Measurements from ENCODE around the gene IFNGR1. TPM values are rescaled to one million over a fixed set of nuclear protein-coding genes. Genes with fewer than 3 reads are reported as not detected.

Gene IFNGR1
- total RNA-seq, 1 experiment from 2014 or later = 19.5 TPM

- H3K4me2 ChIP-seq = peak overlapping the region; percentile 46
- BruUV-seq (replicated peaks) = no TSS peak
- H4K20me1 ChIP-seq (ENCODE audit: insufficient read depth) = no peaks in the 10 kb centered on the region
- H3K4me3 ChIP-seq = peak overlapping the region; percentile 2; the same call in 1 of the 2 replicates
- H3K79me2 ChIP-seq (ENCODE audit: low read depth) = no peaks in the 10 kb centered on the region
- H3K27ac ChIP-seq = peak overlapping the region; percentile 92
- intact Hi-C loops (cut with micrococcal nuclease; ENCODE audit: unreplicated experiment) = no loop called here
- 0 out of 2 replicates have a peak overlapping the region, but pooled peaks have one; percentile 7 for H2AFZ ChIP-seq
- H3K9me2 ChIP-seq (ENCODE audit: insufficient read depth) = no peaks in the 10 kb centered on the region
- peaks cover 61% of the 10 kb centered on the region for H3K4me1 ChIP-seq (replicated peaks; ENCODE audit: insufficient read depth)
- ChIA-PET CTCF (no interaction called here), POLR2A (ENCODE audit: unreplicated experiment) (interaction anchor here (0.5 kb wide), 1 partner anchor 11 kb away, joined by 32 read pairs; no protein-coding TSS in a partner anchor)
- no peaks in the 10 kb centered on the region for H3K27me3 ChIP-seq (ENCODE audit: insufficient read depth, low read depth)
- no peaks in the 10 kb centered on the region for H3K36me3 ChIP-seq (ENCODE audit: low read depth)
- peaks cover 47% of the 10 kb centered on the region for H3F3A ChIP-seq (ENCODE audit: insufficient read depth, low read depth)
- no peak for TF ChIP-seq EZH2 (IDR thresholded peaks at IDR 0.05; ENCODE audit: low read depth)
- TF ChIP-seq, protein P1, sequence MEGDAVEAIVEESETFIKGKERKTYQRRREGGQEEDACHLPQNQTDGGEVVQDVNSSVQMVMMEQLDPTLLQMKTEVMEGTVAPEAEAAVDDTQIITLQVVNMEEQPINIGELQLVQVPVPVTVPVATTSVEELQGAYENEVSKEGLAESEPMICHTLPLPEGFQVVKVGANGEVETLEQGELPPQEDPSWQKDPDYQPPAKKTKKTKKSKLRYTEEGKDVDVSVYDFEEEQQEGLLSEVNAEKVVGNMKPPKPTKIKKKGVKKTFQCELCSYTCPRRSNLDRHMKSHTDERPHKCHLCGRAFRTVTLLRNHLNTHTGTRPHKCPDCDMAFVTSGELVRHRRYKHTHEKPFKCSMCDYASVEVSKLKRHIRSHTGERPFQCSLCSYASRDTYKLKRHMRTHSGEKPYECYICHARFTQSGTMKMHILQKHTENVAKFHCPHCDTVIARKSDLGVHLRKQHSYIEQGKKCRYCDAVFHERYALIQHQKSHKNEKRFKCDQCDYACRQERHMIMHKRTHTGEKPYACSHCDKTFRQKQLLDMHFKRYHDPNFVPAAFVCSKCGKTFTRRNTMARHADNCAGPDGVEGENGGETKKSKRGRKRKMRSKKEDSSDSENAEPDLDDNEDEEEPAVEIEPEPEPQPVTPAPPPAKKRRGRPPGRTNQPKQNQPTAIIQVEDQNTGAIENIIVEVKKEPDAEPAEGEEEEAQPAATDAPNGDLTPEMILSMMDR (conservative IDR thresholded peaks at IDR 0.05) = no peak
- H3K9me3 ChIP-seq (ENCODE audit: insufficient read depth, low read depth) = peaks cover 22% of the 10 kb centered on the region; the same call in 1 of the 2 replicates
- DNase-seq = peak; percentile 27 to 99
Observed at GRCh38 chr6:137233911-137234863, 15.0 kb upstream of the IFNGR1 start.

DNA sequence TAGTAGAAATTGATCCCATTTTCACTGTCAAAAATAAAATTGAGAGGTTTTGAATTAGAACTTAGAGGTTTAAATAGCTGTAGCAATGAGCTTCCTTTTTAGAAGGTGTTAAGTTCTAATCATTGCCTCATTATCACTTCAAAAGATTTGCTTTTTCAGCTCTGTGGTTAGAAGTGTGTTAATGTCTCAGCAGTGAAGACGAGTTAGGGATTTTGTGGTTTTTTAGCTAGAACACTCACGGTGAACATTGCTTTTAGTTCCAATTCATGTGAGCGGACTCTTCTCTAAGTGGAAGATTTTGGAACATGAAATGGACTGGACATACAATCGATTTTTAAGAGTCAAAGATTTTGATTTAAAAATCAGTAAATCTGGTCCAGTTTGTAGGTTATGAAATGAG is 12.7 kb upstream of the IFNGR1 start:
- Histone ChIP-seq H3K9me3 (ENCODE audit: insufficient read depth, low read depth) (peaks cover 12% of the 10 kb centered on the region; the same call in 1 of the 2 replicates), H3K79me2 (ENCODE audit: low read depth) (no peaks in the 10 kb centered on the region), H3K27ac (no peak overlapping the region), H3K36me3 (ENCODE audit: low read depth) (no peaks in the 10 kb centered on the region), H4K20me1 (ENCODE audit: insufficient read depth) (no peaks in the 10 kb centered on the region), H3K4me3 (no peak overlapping the region), H3K4me2 (no peak overlapping the region), H3F3A (ENCODE audit: insufficient read depth, low read depth) (peaks cover 27% of the 10 kb centered on the region), H2AFZ (no peak overlapping the region), H3K9me2 (ENCODE audit: insufficient read depth) (no peaks in the 10 kb centered on the region), H3K4me1 (replicated peaks; ENCODE audit: insufficient read depth) (peaks cover 39% of the 10 kb centered on the region), H3K27me3 (ENCODE audit: insufficient read depth, low read depth) (no peaks in the 10 kb centered on the region)
- no peak for TF ChIP-seq EZH2 (IDR thresholded peaks at IDR 0.05; ENCODE audit: low read depth)
- TF ChIP-seq, protein P1 (conservative IDR thresholded peaks at IDR 0.05) = no peak
- ChIA-PET POLR2A (ENCODE audit: unreplicated experiment) (no interaction called here), CTCF (interaction anchor here (0.6 kb wide), 1 partner anchor 566 kb away, joined by 19 read pairs; no protein-coding TSS in a partner anchor)
- intact Hi-C loops (cut with micrococcal nuclease; ENCODE audit: unreplicated experiment) = no loop called here
- BruUV-seq (replicated peaks) = no TSS peak
- DNase-seq = no peak

DNA sequence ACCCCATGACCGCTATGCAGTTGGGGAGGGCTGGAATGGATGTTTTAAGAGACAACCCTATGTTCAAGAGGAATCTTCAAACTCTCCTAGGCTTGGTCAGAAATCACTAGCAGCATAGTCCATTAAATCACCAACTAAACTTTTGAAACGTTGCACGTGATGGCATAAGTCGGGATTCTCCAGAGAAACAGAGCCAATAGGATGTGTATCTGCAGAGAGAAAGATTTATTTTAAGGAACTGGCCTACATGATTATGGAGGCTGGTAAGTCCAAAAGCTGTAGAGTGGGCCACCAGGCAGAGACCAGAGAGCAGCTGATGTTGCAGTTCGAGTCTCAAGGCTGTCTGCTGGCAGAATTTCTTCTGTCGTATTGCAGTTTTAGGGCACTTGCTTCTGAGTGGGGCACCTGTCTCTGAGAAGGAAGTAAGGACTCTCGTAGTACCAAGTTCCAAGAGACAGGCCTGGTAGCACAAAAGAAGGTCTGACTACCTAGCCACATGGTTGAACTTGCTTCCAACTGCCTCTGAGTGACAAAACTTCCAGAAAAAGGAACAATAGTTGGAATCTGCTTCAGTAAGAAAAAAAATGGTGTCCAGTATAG is 11.9 kb upstream of the IFNGR1 start:
- DNase-seq = no peak
- Histone ChIP-seq H3F3A (ENCODE audit: insufficient read depth, low read depth) (peaks cover 21% of the 10 kb centered on the region), H3K9me2 (ENCODE audit: insufficient read depth) (no peaks in the 10 kb centered on the region), H3K4me1 (replicated peaks; ENCODE audit: insufficient read depth) (peaks cover 31% of the 10 kb centered on the region), H3K4me2 (no peak overlapping the region), H3K36me3 (ENCODE audit: low read depth) (no peaks in the 10 kb centered on the region), H3K27me3 (ENCODE audit: insufficient read depth, low read depth) (no peaks in the 10 kb centered on the region), H3K9me3 (ENCODE audit: insufficient read depth, low read depth) (peaks cover 9% of the 10 kb centered on the region; the same call in 1 of the 2 replicates), H2AFZ (no peak overlapping the region), H3K27ac (no peak overlapping the region), H3K79me2 (ENCODE audit: low read depth) (no peaks in the 10 kb centered on the region), H3K4me3 (no peak overlapping the region), H4K20me1 (ENCODE audit: insufficient read depth) (no peaks in the 10 kb centered on the region)
- BruUV-seq (replicated peaks) = no TSS peak
- ChIA-PET POLR2A (ENCODE audit: unreplicated experiment) (no interaction called here), CTCF (interaction anchor here (0.6 kb wide), 1 partner anchor 567 kb away, joined by 19 read pairs; no protein-coding TSS in a partner anchor)
- TF ChIP-seq, protein P1 (conservative IDR thresholded peaks at IDR 0.05) = no peak
- TF ChIP-seq EZH2 (IDR thresholded peaks at IDR 0.05; ENCODE audit: low read depth) = no peak
- intact Hi-C loops (cut with micrococcal nuclease; ENCODE audit: unreplicated experiment) = no loop called here

Measured in PC-9 (cell line).